Fibroblast of lung (primary cell): ENCODE results near the gene FOXD3.

ENCODE experiments used
- CTCF ChIP-seq, 2 donors: IDR thresholded peaks in 1 of 2; conservative IDR thresholded peaks in 1 of 2; 1 replicate in 1 of 2; 2 replicates in 1 of 2; pipeline ENCODE4 v1.5.1; 2011 to 2012; ENCODE audit warnings: low read length in 2 of 2, control low read depth in 1 of 2, inconsistent platforms in 1 of 2, low read depth in 1 of 2, mild to moderate bottlenecking in 1 of 2
- EZH2 ChIP-seq: IDR thresholded peaks from 2 replicates; pipeline ENCODE4 v1.5.1; 2012; ENCODE audit warnings: low read length, control low read depth, mild to moderate bottlenecking; ENCODE audit errors: missing control alignments

- TF ChIP-seq CTCF (conservative IDR thresholded peaks at IDR 0.05 in 1 of 2, IDR thresholded peaks at IDR 0.05 in 1 of 2; ENCODE audit: low read depth in 1 of 2, low read length in 2 of 2) (no peak), EZH2 (peak; percentile 53)
Observed at GRCh38 chr1:63320022-63320721, 2.2 kb upstream of the FOXD3 start.
